Natural killer cell (primary cell): ENCODE data around the gene LDLRAD4. TPM values are rescaled to one million over a fixed set of nuclear protein-coding genes. Genes with fewer than 3 reads are reported as not detected.

Experiments
- ATAC-seq, 3 donors: fragments of 150-1000 bp in 2 of 3; fragments of 200-7000 bp in 1 of 3; cut with Tn5 transposase; 1 replicate in 1 of 3; 2 replicates in 2 of 3; pipeline ENCODE4 v1.10.0; 2021; ENCODE audit warnings: mild to moderate bottlenecking in 2 of 3, moderate library complexity in 2 of 3
- DNase-seq, 2 donors: peaks; one replicate each; pipeline versions ENCODE4 v3.0.0 to v3.0.0-alpha.2; 2013 to 2021; ENCODE audit warnings: mixed read lengths in 1 of 2
- H3K27ac ChIP-seq: one replicate; pipeline ENCODE4 v1.5.1; 2013; ENCODE audit warnings: mild to moderate bottlenecking, low read length
- H3K27me3 ChIP-seq: one replicate; pipeline ENCODE4 v1.6.1; 2013; ENCODE audit warnings: low read length; ENCODE audit not compliant: control insufficient read depth, insufficient read depth
- H3K36me3 ChIP-seq: one replicate; pipeline ENCODE4 v1.6.1; 2013; ENCODE audit warnings: low read length; ENCODE audit not compliant: control insufficient read depth, insufficient read depth
- H3K4me1 ChIP-seq: one replicate; pipeline ENCODE4 v1.6.1; 2013; ENCODE audit warnings: low read length; ENCODE audit not compliant: control insufficient read depth, insufficient read depth
- H3K4me3 ChIP-seq: one replicate; pipeline ENCODE4 v1.5.1; 2013; ENCODE audit warnings: low read length
- H3K9me3 ChIP-seq: one replicate; pipeline ENCODE4 v1.6.1; 2013; ENCODE audit warnings: low read length; ENCODE audit not compliant: control insufficient read depth, insufficient read depth
- H3K27ac Mint-ChIP-seq, 2 donors: one replicate each; pipeline ENCODE4 v1.8.0; 2022; ENCODE audit warnings: mild to moderate bottlenecking in 2 of 2, mixed read lengths in 2 of 2, moderate library complexity in 1 of 2
- H3K27me3 Mint-ChIP-seq, 2 donors: one replicate each; pipeline ENCODE4 v1.8.0; 2022; ENCODE audit warnings: low read depth in 2 of 2, mixed read lengths in 2 of 2
- H3K36me3 Mint-ChIP-seq: one replicate; pipeline ENCODE4 v1.8.0; 2022; ENCODE audit warnings: mixed read lengths
- H3K4me1 Mint-ChIP-seq, 2 donors: one replicate each; pipeline ENCODE4 v1.8.0; 2022; ENCODE audit warnings: mixed read lengths in 2 of 2
- H3K4me3 Mint-ChIP-seq: one replicate; pipeline ENCODE4 v1.8.0; 2022; ENCODE audit warnings: mild to moderate bottlenecking, moderate library complexity, mixed read lengths
- H3K9me3 Mint-ChIP-seq, 2 donors: one replicate each; pipeline ENCODE4 v1.8.0; 2022; ENCODE audit warnings: mixed read lengths in 2 of 2
- CTCF ChIP-seq: fragments of 200-600 bp; IDR thresholded peaks from one replicate; pipeline ENCODE4 v1.8.0; 2022; ENCODE audit warnings: antibody characterized with exemption
- WGBS: methylation state at CpG from one replicate; pipeline ENCODE4 v1.1.7; 2013; ENCODE audit warnings: missing lambda C conversion rate; ENCODE audit not compliant: insufficient coverage; 5-methylcytosine and 5-hydroxymethylcytosine counted together
- intact Hi-C: fragments of 100-400 bp; cut with micrococcal nuclease; formaldehyde crosslinking; loops from one replicate; pipeline ENCODE4 v1.14.2; 2022
- total RNA-seq, 4 donors: library from RNA; stranded (reverse); fragments of 120-200 nt in 1 of 4; gene quantifications; one replicate each; pipeline versions ENCODE4 v1.2.3 to v1.2.4, GENCODE V29; 2013 to 2022

The LDLRAD4 gene
- total RNA-seq, 3 donors from 2014 or later (not counting 1 experiment from before 2014, with no cell fraction given) = 24.0 to 36.3 (median 29.2) TPM

DNA sequence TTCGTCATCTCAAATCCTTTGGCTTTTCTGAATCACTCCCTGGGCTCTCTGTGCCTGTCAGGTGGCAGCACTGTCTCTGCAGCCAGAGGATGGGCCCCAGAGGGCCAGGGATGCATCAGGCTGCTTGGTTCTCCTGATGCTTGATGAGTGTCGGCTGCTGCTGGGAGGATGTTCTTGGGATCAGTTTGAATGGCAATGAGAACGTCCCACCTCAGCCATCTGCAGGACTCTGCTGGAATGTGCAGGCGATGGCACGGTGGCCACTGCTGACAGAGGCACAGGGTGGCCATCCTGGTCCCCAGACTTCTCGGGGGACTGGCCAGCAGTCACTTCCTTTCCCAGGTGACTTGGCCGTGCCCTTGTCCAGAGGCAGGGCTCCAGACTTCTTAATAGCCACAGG is 361.8 kb downstream of the LDLRAD4 start:
- no peak overlapping the region for H3K27ac ChIP-seq

DNA sequence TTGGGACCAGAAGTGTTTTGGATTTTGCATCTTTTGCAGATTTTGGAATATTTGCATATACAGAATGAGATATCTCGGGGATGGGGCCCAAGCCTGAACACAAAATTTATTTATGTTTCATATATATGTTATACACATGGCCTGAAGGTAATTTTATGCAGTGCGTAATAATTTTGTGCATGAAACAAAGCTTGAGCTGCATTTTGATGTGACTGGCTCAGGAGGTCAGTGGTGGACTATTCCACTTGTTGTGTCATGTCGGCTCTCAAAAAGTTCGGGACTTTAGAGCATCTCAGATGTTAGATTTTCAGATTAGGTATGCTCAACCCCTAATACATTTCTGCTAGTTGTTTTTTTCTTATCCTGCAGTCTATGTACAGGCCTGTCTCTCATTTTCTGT is 362.4 kb downstream of the LDLRAD4 start:
- Histone ChIP-seq H3K4me3 (no peak overlapping the region), H3K4me1 (peaks cover 25% of the 10 kb centered on the region), H3K27me3 (no peaks in the 10 kb centered on the region), H3K9me3 (no peaks in the 10 kb centered on the region), H3K27ac (no peak overlapping the region), H3K36me3 (no peaks in the 10 kb centered on the region)
- no peak for DNase-seq
- TF ChIP-seq CTCF = no peak
- H3K4me3 Mint-ChIP-seq = no peak overlapping the region
- H3K27ac Mint-ChIP-seq = no peak overlapping the region
- intact Hi-C loops = no loop called here
- peaks cover 34 to 47% of the 10 kb centered on the region in 2 donors for H3K4me1 Mint-ChIP-seq
- no peaks in the 10 kb centered on the region for H3K27me3 Mint-ChIP-seq
- 96% methylated on average over 3 of the region's 4 CpGs for WGBS
- H3K36me3 Mint-ChIP-seq = no peaks in the 10 kb centered on the region
- H3K9me3 Mint-ChIP-seq = no peaks in the 10 kb centered on the region
- ATAC-seq = no peak

More for the DNA sequence above, 361.8 kb downstream of the LDLRAD4 start:
- Mint-ChIP-seq H3K9me3 (no peaks in the 10 kb centered on the region), H3K27ac (peak overlapping the region in 1 of 2 donors; percentile 7), H3K4me1 (peaks cover 34 to 48% of the 10 kb centered on the region in 2 donors), H3K36me3 (no peaks in the 10 kb centered on the region), H3K4me3 (no peak overlapping the region), H3K27me3 (no peaks in the 10 kb centered on the region)
- intact Hi-C loops = no loop called here
- Histone ChIP-seq H3K36me3 (no peaks in the 10 kb centered on the region), H3K9me3 (no peaks in the 10 kb centered on the region), H3K4me3 (no peak overlapping the region), H3K4me1 (peaks cover 24% of the 10 kb centered on the region), H3K27me3 (no peaks in the 10 kb centered on the region)
- ATAC-seq = no peak
- no peak for DNase-seq
- 95% methylated on average over 7 of the region's 7 CpGs for whole genome bisulfite sequencing
- no peak for TF ChIP-seq CTCF

DNA sequence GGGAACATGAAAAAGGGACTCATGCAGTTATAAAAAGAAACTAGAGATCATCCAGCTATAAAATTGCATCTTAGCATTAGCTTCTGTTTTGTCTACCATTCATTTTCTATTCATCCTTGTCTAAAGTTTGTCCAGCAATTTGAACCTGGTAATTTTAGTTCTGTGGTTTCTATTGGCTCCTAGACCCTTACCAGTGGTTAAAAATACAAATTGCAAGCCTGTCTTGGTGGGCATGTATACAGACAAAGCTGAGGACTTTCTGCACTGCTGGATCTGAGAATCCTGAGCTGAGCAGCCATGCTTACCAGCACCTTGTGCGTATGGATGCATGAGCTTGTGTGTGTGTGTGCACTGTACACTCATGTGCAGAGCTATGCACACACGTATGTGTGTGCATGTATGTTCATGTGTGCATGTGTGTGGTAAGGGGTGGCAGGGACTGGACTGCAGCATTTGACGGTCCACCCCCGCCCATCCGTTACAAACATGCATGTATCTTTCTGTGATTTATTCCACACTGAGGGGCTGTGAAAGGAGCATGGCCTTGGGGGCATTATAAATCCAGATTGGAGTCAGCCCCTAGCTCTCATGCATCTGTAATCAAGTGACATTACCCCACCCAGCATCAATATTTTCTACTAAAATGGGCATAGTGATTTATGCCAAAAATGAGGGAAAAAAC is 363.1 kb downstream of the LDLRAD4 start:
- no peak overlapping the region for H3K4me3 Mint-ChIP-seq
- intact Hi-C loops = no loop called here
- H3K4me1 Mint-ChIP-seq = peaks cover 31 to 42% of the 10 kb centered on the region in 2 donors
- H3K9me3 Mint-ChIP-seq = no peaks in the 10 kb centered on the region
- no peak overlapping the region for H3K4me3 ChIP-seq
- H3K27ac ChIP-seq = no peak overlapping the region
- H3K36me3 Mint-ChIP-seq = no peaks in the 10 kb centered on the region
- ATAC-seq = no peak
- H3K36me3 ChIP-seq = no peaks in the 10 kb centered on the region
- H3K9me3 ChIP-seq = no peaks in the 10 kb centered on the region
- DNase-seq = no peak
- no peak for TF ChIP-seq CTCF
- H3K27ac Mint-ChIP-seq = no peak overlapping the region
- WGBS = 89% methylated on average over 5 of the region's 5 CpGs
- H3K27me3 ChIP-seq = no peaks in the 10 kb centered on the region
- peaks cover 28% of the 10 kb centered on the region for H3K4me1 ChIP-seq
- no peaks in the 10 kb centered on the region for H3K27me3 Mint-ChIP-seq

- intact Hi-C loops = no loop called here
- no peak overlapping the region for H3K4me3 Mint-ChIP-seq
- no peaks in the 10 kb centered on the region for H3K9me3 Mint-ChIP-seq
- H3K27ac Mint-ChIP-seq = no peak overlapping the region
- Histone ChIP-seq H3K4me1 (peaks cover 24% of the 10 kb centered on the region), H3K36me3 (no peaks in the 10 kb centered on the region), H3K4me3 (no peak overlapping the region), H3K27ac (no peak overlapping the region), H3K9me3 (no peaks in the 10 kb centered on the region), H3K27me3 (no peaks in the 10 kb centered on the region)
- TF ChIP-seq CTCF = no peak
- WGBS = 97% methylated on average over 9 of the region's 9 CpGs
- no peaks in the 10 kb centered on the region for H3K27me3 Mint-ChIP-seq
- no peak for DNase-seq
- peaks cover 28 to 37% of the 10 kb centered on the region in 2 donors for H3K4me1 Mint-ChIP-seq
- H3K36me3 Mint-ChIP-seq = no peaks in the 10 kb centered on the region
- ATAC-seq = no peak
Measured at GRCh38 chr18:13582178-13582670, 363.7 kb downstream of the LDLRAD4 start.
